Measurements from ENCODE around the gene MFAP1. TPM values are rescaled to one million over a fixed set of nuclear protein-coding genes. Genes with fewer than 3 reads are reported as not detected.
A peak's percentile ranks its signal among the peaks of the same experiment; 100 is the strongest.

The MFAP1 gene
- total RNA-seq, 8 experiments from 2014 or later: 25.4 to 55.9 (median 37.1) TPM

DNA sequence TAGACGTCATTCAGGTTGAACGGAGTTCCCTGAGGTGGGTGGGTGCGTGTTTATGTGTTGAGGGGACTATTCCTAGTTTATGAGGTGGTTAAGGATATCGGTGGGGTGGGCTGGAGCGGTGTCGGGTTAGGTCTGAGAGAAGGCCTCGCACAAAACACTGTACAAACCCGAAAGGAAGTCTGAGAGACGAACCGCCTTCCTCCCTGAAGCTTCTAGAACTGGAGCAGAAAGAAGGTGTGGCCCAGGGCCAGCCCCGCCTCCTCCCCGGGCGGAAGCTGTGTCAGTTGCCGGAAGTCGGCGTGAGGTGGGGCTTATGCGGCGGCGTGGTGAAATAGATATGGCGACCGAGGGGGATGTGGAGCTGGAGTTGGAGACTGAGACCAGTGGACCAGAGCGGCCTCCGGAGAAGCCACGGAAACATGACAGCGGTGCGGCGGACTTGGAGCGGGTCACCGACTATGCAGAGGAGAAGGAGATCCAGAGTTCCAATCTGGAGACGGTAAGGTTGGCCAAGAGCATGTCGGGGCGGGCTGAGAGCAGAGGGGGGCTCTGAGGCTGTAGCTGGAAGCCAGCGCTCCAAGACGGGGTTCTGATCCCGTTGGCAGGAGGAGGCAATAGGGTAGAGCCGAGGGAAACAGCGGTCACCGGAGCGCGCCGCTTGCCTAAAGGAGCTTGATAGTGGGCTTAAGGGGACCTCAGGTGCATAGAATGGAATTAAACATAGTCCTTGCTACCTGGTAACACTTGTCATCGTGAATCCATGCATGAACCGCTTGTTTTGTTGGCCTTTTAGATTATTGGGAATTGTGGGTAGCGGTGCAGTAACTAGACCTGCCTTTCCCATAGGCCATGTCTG is 24.0 kb downstream of the MFAP1 start, which contains the start of gene HYPK:
TSS of gene HYPK (plus strand) at position 314 of the 856 bp plus-strand sequence. CDS start at position 338, 24 bp downstream.
- 0 to 47% (median 17%) methylated on average over 1 to 27 of the region's 44 CpGs for WGBS, 10 experiments
- Histone ChIP-seq H3K27ac (peak within 1 kb of the TSS; percentile 96 to 98), H3K4me1 (replicated peaks in 1 of 2) (peaks cover 9 to 17% of the 10 kb centered on the region in 2 donors), H3K4me3 (peak within 1 kb of the TSS; percentile 50 to 94 (median 83))
- peak; percentile 76 to 91 (median 86) for ATAC-seq (replicated peaks in 6 of 8)
- in situ Hi-C loops (cut with MboI; ENCODE audit: low pct_unique_long_range_greater_than_20kb in 2 of 9, low sequenced_read_pairs in 9 of 9, unreplicated experiment in 9 of 9): no loop called here

DNA sequence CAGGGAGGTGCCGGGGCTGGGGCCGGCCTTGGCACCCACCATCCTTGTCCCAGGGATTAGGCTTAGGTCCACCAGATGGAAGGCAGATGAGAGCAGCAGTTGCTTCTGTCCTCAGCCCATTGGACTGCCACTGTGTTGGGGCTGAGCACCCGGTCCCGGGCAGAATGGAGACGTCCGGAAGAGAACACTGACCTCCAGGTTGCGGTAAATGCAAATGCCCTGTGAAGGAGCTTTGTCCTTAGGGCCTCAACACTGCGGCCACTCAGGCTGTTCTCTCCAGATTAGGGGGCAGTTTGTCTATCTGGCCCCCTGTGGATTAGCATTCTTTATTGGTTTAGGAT is 24.6 kb downstream of the MFAP1 start, which contains the start of gene SERINC4:
TSS of gene SERINC4 (minus strand) at position 276 of the 341 bp plus-strand sequence. CDS start at position 42, 234 bp downstream.
- WGBS, 10 experiments: 89 to 93% (median 92%) methylated on average over 2 to 5 of the region's 8 CpGs; no CpG with 5 or more reads in 7 of the 10 experiments
- ATAC-seq (replicated peaks in 6 of 8): peak in 6 of 8 experiments; percentile 2 to 34 (median 24)
- H3K4me1 ChIP-seq (replicated peaks in 1 of 2): peaks cover 9 to 17% of the 10 kb centered on the region in 2 donors
- H3K27ac ChIP-seq: peak within 1 kb of the TSS; percentile 96 to 98
- in situ Hi-C loops (cut with MboI; ENCODE audit: low pct_unique_long_range_greater_than_20kb in 2 of 9, low sequenced_read_pairs in 9 of 9, unreplicated experiment in 9 of 9): no loop called here
- peak within 1 kb of the TSS; percentile 50 to 94 (median 83) for H3K4me3 ChIP-seq

DNA sequence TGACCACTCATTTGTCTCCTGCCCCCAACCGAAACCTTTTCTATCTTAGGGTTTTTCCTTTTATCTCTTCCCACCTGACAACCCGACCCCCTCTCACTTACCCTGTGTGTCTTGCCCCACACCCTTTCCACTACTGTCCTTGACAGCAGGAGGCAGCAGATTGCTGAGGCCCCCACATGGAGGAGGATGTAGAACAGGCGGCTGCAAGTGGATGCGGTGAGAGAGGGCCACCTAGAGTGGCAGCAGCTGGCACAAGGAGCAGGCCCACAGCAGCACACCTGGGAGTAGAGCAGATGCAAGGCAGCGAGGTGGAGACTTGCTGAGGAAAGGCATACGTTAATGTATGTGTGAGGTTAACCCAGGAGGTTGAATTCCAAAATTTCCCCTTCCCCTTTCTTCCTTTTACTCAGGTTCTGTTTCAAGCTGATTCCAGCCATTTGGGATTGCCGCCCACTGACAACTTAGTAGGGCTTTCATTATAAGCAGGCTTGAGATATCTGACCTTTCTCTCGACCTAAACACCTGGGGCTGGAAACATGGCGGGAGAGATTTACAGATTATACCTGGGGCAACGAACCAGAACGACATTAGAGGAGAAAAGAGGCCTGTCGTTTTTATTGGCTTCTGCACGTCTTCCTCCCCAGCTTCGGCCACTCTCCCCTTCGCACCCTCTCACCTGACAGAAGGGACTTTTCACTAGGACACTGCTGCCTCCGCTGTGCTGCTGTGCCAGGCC is 25.1 kb downstream of the MFAP1 start:
- ATAC-seq (replicated peaks in 6 of 8): peak in 1 of 8 experiments; percentile 1
- no peak overlapping the region for H3K4me3 ChIP-seq
- peak overlapping the region; percentile 96 to 98 for H3K27ac ChIP-seq
- in situ Hi-C loops (cut with MboI; ENCODE audit: low pct_unique_long_range_greater_than_20kb in 2 of 9, low sequenced_read_pairs in 9 of 9, unreplicated experiment in 9 of 9): no loop called here
- peaks cover 9 to 17% of the 10 kb centered on the region in 2 donors for H3K4me1 ChIP-seq (replicated peaks in 1 of 2)
- 40 to 100% (median 88%) methylated on average over 1 to 6 of the region's 16 CpGs; no CpG with 5 or more reads in 1 of the 10 experiments for WGBS, 10 experiments

DNA sequence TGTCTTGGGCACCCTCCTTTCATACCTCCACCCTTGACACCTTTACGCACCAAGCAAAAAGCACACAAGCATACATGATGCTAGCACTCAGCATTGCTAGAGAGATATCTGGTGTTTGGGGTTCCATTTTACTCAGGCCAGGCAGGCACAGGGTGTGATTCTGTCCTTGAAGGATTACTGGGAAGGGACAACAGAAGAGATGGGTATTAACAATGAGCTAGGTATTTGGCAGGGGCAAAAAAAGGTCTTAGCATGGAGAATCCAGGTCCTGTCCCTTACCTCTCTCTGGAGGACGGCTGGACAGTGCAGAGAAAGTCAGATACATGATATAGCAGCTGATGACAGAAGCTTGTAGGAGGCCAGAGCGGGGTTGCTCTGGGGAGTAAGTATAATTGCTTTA is 27.9 kb downstream of the MFAP1 start:
- Histone ChIP-seq H3K4me1 (replicated peaks in 1 of 2) (peaks cover 20 to 26% of the 10 kb centered on the region in 2 donors), H3K4me3 (no peak overlapping the region), H3K27ac (no peak overlapping the region)
- 43 to 100% (median 100%) methylated on average over 1 to 3 of the region's 3 CpGs; no CpG with 5 or more reads in 3 of the 10 experiments for WGBS, 10 experiments
- ATAC-seq (replicated peaks in 6 of 8): no peak
- in situ Hi-C loops (cut with MboI; ENCODE audit: low pct_unique_long_range_greater_than_20kb in 2 of 9, low sequenced_read_pairs in 9 of 9, unreplicated experiment in 9 of 9): no loop called here

DNA sequence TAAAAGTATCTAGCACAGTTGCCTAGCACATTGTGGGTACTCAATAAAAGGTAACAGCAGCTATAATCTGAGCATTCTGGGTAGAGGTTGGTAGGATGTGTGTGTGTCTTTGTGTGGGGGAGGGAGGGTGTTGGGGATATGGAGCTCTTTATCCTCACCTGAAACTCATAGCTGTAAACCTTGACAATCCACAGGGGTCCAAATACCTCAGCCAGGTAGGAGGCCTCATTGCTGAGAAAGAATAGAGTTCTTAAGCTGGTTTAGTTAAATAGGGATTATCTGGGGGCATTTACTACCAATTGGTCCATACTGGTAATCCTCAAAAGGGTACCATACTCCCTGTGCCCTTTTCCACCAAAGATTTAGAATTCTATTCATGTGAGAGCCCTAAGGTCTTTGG is 28.5 kb downstream of the MFAP1 start:
- Histone ChIP-seq H3K27ac (no peak overlapping the region), H3K4me3 (no peak overlapping the region), H3K4me1 (replicated peaks in 1 of 2) (peaks cover 21 to 25% of the 10 kb centered on the region in 2 donors)
- in situ Hi-C loops (cut with MboI; ENCODE audit: low pct_unique_long_range_greater_than_20kb in 2 of 9, low sequenced_read_pairs in 9 of 9, unreplicated experiment in 9 of 9): no loop called here
- ATAC-seq (replicated peaks in 6 of 8): no peak

DNA sequence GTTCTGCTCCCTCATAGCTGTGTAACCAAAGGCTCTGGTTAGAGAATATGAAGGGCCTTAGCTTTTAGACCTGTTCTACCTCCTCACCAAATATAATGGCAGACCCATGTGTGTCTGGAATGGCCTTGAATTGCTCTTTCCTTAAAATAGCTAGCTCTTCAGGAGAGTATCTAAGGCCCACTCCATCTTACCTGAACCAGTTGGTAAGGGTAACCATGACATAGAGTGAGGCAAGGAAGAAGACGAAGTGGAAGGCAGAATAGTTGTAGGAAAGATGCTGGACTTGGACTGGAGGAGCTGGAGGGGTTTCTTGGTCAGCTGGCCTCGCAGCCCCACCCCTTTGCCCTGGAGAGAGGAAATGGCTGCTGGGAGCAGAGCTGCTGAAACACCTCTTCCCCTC is 29.3 kb downstream of the MFAP1 start:
- in situ Hi-C loops (cut with MboI; ENCODE audit: low pct_unique_long_range_greater_than_20kb in 2 of 9, low sequenced_read_pairs in 9 of 9, unreplicated experiment in 9 of 9): no loop called here
- WGBS, 10 experiments: 90 to 100% (median 100%) methylated on average over 1 to 2 of the region's 2 CpGs; no CpG with 5 or more reads in 4 of the 10 experiments
- Histone ChIP-seq H3K27ac (no peak overlapping the region), H3K4me1 (replicated peaks in 1 of 2) (peaks cover 19 to 24% of the 10 kb centered on the region in 2 donors), H3K4me3 (no peak overlapping the region)
- no peak for ATAC-seq (replicated peaks in 6 of 8)

DNA sequence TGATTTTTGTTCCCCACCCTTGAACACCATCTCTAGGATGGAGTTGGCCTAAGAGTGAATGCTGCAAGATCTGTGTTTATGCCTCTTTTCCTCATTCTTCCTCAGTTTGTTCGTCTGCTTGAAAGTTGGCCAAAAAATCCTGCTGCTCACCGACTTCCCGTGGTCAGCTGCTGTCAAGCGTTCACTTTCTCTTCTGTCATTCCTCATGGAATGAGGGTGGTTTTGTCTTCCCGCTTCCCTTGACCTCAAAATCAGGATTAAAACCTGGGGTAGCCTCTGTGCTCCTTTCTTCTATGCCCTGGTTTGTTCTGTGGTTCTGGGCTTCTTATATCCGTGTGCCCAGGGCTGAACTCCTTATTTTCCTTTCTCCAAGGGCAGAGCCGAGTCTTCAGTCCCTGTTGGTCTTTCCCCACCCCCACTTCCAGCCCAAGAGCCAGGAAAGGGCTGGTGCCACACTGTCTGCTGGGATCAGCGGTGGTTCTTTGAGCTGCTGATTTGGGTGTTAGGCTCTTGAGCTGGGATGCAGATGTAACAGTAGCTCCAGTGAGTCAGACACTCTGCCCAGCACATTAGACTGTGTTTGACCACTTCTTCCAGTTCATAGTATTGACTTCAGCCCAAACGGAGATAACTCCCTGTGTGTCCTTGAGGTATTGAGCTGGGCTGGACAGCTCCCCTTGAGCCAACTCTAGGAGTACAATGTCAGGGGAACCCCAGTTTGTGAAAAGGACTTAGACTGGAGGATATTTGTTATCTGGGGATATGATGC is 30.0 kb downstream of the MFAP1 start:
- Histone ChIP-seq H3K4me1 (replicated peaks in 1 of 2) (peaks cover 14 to 17% of the 10 kb centered on the region in 2 donors), H3K27ac (no peak overlapping the region), H3K4me3 (no peak overlapping the region)
- 13 to 100% (median 82%) methylated on average over 1 to 6 of the region's 9 CpGs; no CpG with 5 or more reads in 2 of the 10 experiments for WGBS, 10 experiments
- in situ Hi-C loops (cut with MboI; ENCODE audit: low pct_unique_long_range_greater_than_20kb in 2 of 9, low sequenced_read_pairs in 9 of 9, unreplicated experiment in 9 of 9): no loop called here
- ATAC-seq (replicated peaks in 6 of 8): peak in 2 of 8 experiments; percentile 6 to 24

DNA sequence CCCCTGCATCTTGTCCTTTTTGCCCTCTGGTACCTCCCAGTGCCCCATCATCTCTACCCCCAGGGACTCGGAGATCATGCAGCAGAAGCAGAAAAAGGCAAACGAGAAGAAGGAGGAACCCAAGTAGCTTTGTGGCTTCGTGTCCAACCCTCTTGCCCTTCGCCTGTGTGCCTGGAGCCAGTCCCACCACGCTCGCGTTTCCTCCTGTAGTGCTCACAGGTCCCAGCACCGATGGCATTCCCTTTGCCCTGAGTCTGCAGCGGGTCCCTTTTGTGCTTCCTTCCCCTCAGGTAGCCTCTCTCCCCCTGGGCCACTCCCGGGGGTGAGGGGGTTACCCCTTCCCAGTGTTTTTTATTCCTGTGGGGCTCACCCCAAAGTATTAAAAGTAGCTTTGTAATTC is 30.8 kb downstream of the MFAP1 start:
- Histone ChIP-seq H3K27ac (no peak overlapping the region), H3K4me1 (replicated peaks in 1 of 2) (peaks cover 14% of the 10 kb centered on the region in 2 donors), H3K4me3 (peak overlapping the region in 3 of 5 donors; percentile 94 to 98 (median 95))
- in situ Hi-C loops (cut with MboI; ENCODE audit: low pct_unique_long_range_greater_than_20kb in 2 of 9, low sequenced_read_pairs in 9 of 9, unreplicated experiment in 9 of 9): no loop called here
- WGBS, 10 experiments: 20 to 90% (median 60%) methylated on average over 1 to 2 of the region's 10 CpGs; no CpG with 5 or more reads in 5 of the 10 experiments
- no peak for ATAC-seq (replicated peaks in 6 of 8)

DNA sequence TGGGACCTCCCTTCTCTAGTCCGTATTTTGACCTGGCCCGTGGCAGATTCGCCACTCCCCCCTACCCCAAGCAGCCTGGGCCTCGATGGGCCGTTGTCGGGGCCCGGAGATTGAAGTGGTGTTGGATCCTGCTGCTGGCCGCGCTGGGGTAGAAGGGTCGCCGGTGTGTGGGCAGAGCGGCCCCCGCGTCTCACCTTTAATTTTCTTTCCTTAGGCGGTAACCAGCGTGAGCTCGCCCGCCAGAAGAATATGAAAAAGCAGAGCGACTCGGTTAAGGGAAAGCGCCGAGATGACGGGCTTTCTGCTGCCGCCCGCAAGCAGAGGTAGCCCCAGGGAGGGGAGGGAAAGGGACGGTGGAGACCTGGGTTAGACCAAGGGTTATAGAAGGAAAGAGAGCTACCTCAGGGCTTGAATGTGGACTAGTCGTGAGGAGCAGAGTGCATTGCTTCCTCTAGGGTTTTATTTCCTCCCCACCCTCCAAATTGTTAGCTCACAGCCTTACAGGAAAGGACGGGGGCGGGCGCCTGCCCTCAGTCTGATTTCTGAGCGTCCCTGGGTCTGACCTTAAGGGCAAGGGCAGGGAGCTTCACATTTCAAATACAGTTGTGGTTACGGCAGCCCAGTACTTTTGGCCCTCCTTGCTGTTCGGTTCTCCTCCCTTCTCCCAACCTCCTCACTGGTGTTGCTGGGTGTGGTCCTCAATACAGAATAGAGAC is 31.6 kb downstream of the MFAP1 start:
- Histone ChIP-seq H3K4me1 (replicated peaks in 1 of 2) (peaks cover 14% of the 10 kb centered on the region in 2 donors), H3K27ac (peak overlapping the region; percentile 97 to 99), H3K4me3 (peak overlapping the region; percentile 80 to 98 (median 94))
- ATAC-seq (replicated peaks in 6 of 8): peak in 2 of 8 experiments; percentile 4 to 7
- in situ Hi-C loops (cut with MboI; ENCODE audit: low pct_unique_long_range_greater_than_20kb in 2 of 9, low sequenced_read_pairs in 9 of 9, unreplicated experiment in 9 of 9): no loop called here
- WGBS, 10 experiments: 0 to 13% (median 3%) methylated on average over 2 to 12 of the region's 33 CpGs; no CpG with 5 or more reads in 5 of the 10 experiments

DNA sequence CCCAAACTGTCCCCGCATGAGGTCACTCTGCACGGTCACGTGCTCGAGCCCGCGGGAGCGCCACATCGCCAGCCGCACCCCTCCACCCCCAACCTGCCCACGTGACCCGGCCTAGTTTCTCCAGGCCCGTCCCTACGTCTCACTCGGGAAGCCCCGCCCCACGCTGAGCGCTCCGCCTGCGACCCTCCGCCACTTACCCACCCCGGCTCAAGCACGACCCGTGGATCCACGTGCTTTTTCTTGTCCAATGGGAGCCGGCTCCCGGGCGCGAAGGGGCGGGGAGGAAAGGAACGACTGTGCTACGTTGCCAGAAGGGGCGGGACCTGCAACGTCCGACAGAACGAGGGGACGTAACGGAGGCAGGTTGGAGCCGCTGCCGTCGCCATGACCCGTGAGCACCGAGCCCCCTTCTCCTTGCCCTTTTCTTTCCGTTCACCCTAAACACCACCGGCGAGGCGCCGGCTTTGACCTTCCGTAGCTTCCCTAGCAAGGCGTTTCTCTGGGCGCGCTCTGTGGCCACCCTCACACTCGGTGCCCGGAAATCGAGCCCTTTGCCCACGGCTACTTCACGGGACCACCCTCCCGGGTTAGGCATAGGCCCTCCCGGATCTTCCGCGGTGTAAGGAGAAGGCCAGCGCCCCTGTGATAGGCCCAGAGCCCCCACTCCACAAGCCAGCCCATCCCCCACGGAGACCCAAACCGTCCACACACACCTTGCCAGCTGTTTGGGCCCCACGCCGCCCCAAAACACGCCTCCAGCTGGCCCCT is 32.3 kb downstream of the MFAP1 start, which contains the start of gene SERF2:
TSS of gene SERF2 (plus strand) at position 328 of the 768 bp plus-strand sequence. CDS start at position 385, 57 bp downstream.
- 0% methylated on average over 2 to 11 of the region's 66 CpGs; no CpG with 5 or more reads in 6 of the 10 experiments for WGBS, 10 experiments
- Histone ChIP-seq H3K27ac (peak within 1 kb of the TSS; percentile 97 to 99), H3K4me1 (replicated peaks in 1 of 2) (peaks cover 14% of the 10 kb centered on the region in 2 donors), H3K4me3 (peak within 1 kb of the TSS; percentile 80 to 98 (median 94))
- peak; percentile 69 to 95 (median 92) for ATAC-seq (replicated peaks in 6 of 8)
- in situ Hi-C loops (cut with MboI; ENCODE audit: low pct_unique_long_range_greater_than_20kb in 2 of 9, low sequenced_read_pairs in 9 of 9, unreplicated experiment in 9 of 9): no loop called here

DNA sequence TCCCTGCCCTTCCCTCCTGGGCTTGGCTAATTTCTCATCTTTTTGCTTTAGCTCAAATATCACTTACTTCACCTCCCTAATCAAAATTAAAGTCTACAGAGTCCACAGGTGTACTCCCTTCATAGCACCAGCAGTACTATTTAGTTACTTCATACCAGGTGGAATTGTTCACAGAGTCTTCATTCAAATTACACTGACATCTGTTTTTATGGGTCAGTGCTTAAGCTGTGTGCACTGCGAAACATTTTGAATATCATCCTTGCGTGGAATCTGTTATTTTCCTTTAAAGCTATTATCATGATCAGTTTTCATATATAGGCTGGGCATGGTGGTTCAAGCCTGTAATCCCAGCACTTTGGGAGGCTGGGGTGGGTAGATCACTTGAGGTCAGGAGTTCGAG is 35.1 kb downstream of the MFAP1 start:
- WGBS, 10 experiments: 80 to 100% (median 92%) methylated on average over 1 to 3 of the region's 3 CpGs; no CpG with 5 or more reads in 3 of the 10 experiments
- Histone ChIP-seq H3K4me1 (replicated peaks in 1 of 2) (peaks cover 14% of the 10 kb centered on the region in 2 donors), H3K27ac (no peak overlapping the region), H3K4me3 (no peak overlapping the region)
- in situ Hi-C loops (cut with MboI; ENCODE audit: low pct_unique_long_range_greater_than_20kb in 2 of 9, low sequenced_read_pairs in 9 of 9, unreplicated experiment in 9 of 9): no loop called here
- ATAC-seq (replicated peaks in 6 of 8): no peak

Measured in motor neuron (in vitro differentiated cells).